Prostate gland (tissue), 2 donors: ENCODE measurements around the gene TMEM87A. TPM values are rescaled to one million over a fixed set of nuclear protein-coding genes. Genes with fewer than 3 reads are reported as not detected.
A peak's percentile ranks its signal among the peaks of the same experiment; 100 is the strongest.

ENCODE experiments used
- DNase-seq: peaks from one replicate; pipeline ENCODE4 v3.0.0-alpha.2; 2019; ENCODE audit warnings: low spot score
- H3K27ac ChIP-seq, 2 donors: fragments of 200-600 bp; sonication (generic); 2 replicates each; pipeline ENCODE4 v1.5.1; 2017 to 2019
- H3K27me3 ChIP-seq: fragments of 200-600 bp; sonication (generic); replicated peaks from 2 replicates; pipeline ENCODE4 v1.5.1; 2019; ENCODE audit not compliant: insufficient read depth
- H3K36me3 ChIP-seq, 2 donors: fragments of 200-600 bp; sonication (generic); 1 replicate in 1 of 2; 2 replicates in 1 of 2; pipeline versions ENCODE4 v1.5.1 to v1.8.1; 2017 to 2019
- H3K4me1 ChIP-seq: fragments of 200-600 bp; sonication (generic); replicated peaks from 2 replicates; pipeline ENCODE4 v1.5.1; 2019
- H3K4me3 ChIP-seq, 2 donors: fragments of 200-600 bp; sonication (generic); 2 replicates each; pipeline ENCODE4 v1.5.1; 2017 to 2019
- H3K9me3 ChIP-seq: fragments of 200-600 bp; sonication (generic); 2 replicates; pipeline ENCODE4 v1.5.1; 2017
- POLR2A ChIP-seq: fragments of 450-650 bp; IDR thresholded peaks from one replicate; pipeline ENCODE4 v1.6.1; 2016; ENCODE audit warnings: antibody characterized with exemption, mild to moderate bottlenecking
- POLR2AphosphoS5 ChIP-seq: sonication (generic); formaldehyde crosslinking; IDR thresholded peaks from one replicate; pipeline ENCODE4 v1.6.1; 2017; ENCODE audit warnings: antibody characterized with exemption
- WGBS: methylation state at CpG from one replicate; pipeline ENCODE4 v1.1.5; 2018; 5-methylcytosine and 5-hydroxymethylcytosine counted together
- intact Hi-C: fragments of 100-400 bp; cut with DNase I; formaldehyde crosslinking; loops from one replicate; pipeline ENCODE4 v1.14.2; 2022
- total RNA-seq, 2 donors: library from RNA; depleted of rRNA; stranded (reverse); fragments of >200 nt; gene quantifications; one replicate each; pipeline ENCODE4 v1.1.0, GENCODE V29; 2016
- TF ChIP-seq, protein P1 (sequence below), 4 experiments: fragments of 200-600 bp in 2 of 4; fragments of 450-650 bp in 2 of 4; sonication (generic) in 2 of 4; IDR thresholded peaks; 1 replicate in 3 of 4; 2 replicates in 1 of 4; pipeline ENCODE4 v1.5.1; 2016 to 2019; ENCODE audit warnings: antibody characterized with exemption in 4 of 4, mild to moderate bottlenecking in 2 of 4, moderate library complexity in 2 of 4

The TMEM87A gene
- total RNA-seq, 2 donors from 2014 or later, result 88.6 to 130 TPM

DNA sequence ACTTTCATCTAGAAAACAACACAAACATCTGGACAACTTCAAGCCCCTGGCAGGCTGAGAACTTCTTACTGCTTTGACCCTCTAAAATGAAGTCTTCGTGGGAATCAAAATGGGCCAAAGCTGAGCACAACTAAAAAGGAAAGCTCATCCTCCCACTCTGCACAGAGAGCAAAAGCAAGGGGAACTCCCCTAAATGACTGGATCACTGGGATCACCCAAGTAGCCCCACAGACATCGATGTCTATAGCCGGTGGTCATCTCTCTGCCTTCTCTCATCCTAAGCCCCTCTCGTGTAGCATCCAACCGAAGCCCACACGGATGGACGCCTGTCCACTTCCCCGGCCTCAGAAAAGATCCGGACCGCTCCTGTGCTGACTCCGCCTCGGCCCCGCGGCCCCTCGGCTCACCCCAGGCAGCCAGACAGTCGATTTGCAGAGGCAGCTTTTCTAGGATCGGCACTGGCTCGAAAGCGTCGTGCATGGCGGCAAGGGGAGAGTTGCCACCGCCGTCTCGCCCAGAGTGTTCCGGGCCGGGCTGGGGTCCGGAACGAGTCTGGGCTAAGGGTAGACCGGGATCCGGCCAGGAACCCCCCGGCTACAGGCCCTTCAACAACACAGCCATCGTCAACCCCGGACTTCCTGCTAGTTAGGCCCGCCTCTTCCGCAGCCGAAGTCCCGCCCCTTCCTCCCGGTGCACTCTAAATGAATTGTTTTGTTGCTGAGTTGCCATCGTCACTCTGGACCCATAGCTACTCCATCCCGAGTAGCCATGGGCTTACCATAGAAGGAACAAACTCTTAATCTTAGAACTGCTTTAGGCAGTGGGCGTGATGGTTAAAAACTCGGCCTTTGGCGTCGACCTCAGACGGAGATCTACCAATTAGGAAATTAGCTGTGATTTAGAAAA, 65.3 kb downstream of the TMEM87A start, which contains the start of gene VPS39:
Gene VPS39, minus strand, starts transcription at position 631 of the 906 bp plus-strand sequence. Its CDS starts 151 bp downstream, at position 480.
- intact Hi-C loops, result no loop called here
- Histone ChIP-seq H3K36me3 (peaks cover 0 to 6% of the 10 kb centered on the region in 2 donors), H3K27ac (peak within 1 kb of the TSS; percentile 63 to 76), H3K4me3 (peak within 1 kb of the TSS; percentile 80 to 83), H3K4me1 (no peaks in the 10 kb centered on the region), H3K27me3 (no peaks in the 10 kb centered on the region), H3K9me3 (no peaks in the 10 kb centered on the region)
- TF ChIP-seq, protein P1, sequence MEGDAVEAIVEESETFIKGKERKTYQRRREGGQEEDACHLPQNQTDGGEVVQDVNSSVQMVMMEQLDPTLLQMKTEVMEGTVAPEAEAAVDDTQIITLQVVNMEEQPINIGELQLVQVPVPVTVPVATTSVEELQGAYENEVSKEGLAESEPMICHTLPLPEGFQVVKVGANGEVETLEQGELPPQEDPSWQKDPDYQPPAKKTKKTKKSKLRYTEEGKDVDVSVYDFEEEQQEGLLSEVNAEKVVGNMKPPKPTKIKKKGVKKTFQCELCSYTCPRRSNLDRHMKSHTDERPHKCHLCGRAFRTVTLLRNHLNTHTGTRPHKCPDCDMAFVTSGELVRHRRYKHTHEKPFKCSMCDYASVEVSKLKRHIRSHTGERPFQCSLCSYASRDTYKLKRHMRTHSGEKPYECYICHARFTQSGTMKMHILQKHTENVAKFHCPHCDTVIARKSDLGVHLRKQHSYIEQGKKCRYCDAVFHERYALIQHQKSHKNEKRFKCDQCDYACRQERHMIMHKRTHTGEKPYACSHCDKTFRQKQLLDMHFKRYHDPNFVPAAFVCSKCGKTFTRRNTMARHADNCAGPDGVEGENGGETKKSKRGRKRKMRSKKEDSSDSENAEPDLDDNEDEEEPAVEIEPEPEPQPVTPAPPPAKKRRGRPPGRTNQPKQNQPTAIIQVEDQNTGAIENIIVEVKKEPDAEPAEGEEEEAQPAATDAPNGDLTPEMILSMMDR (IDR thresholded peaks at IDR 0.05), result no peak
- peak; percentile 82 for TF ChIP-seq POLR2AphosphoS5
- peak; percentile 37 for TF ChIP-seq POLR2A
- 3% methylated on average over 45 of the region's 45 CpGs for WGBS
- DNase-seq, result peak; percentile 70

DNA sequence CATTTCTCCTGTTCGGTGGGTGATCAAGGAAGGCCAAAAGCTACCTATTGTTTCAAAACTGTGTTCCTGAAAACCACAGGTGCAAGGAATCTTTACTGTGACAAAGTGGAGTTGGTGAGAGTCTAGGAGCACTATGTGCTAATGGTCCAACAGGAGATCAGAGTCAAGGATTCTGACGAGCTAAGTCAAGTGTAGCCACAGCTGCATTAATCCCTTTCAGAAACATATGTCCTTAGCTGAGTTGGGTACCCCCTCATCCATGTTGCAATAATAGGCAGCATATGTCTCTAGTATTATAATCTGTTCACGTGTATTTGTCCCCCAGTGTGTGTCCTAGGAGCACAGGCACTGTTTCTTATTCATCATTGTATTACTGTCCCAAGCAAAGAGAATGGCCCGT, 66.8 kb downstream of the TMEM87A start:
- H3K36me3 ChIP-seq, result peaks cover under 1 to 6% of the 10 kb centered on the region in 2 donors
- WGBS, result 75% methylated on average over 4 of the region's 4 CpGs
- H3K4me1 ChIP-seq, result no peaks in the 10 kb centered on the region
- H3K27ac ChIP-seq, result no peak overlapping the region
- TF ChIP-seq POLR2A (no peak), POLR2AphosphoS5 (no peak)
- TF ChIP-seq, protein P1 (IDR thresholded peaks at IDR 0.05), result no peak
- no peaks in the 10 kb centered on the region for H3K9me3 ChIP-seq
- H3K4me3 ChIP-seq, result no peak overlapping the region
- intact Hi-C loops, result no loop called here
- H3K27me3 ChIP-seq, result no peaks in the 10 kb centered on the region
- no peak for DNase-seq

DNA sequence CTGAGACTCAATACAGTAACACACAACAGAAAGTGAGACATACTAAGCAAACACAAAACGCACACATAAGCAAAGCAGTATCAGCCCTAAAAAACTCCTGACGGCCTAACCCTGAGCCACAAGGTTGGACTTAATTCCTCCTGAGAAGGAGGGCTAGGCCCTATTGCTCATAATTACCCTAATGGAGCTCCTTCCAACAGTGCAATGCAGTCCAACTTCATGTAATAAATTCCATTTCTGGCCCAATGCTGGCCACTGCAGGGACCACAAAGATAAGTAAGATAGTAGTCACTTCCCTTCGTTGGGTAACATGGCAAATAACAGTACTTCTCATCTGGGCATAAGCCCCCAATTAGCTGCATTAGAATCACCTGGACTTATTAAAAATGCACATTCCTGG, 69.3 kb downstream of the TMEM87A start:
- H3K27me3 ChIP-seq, result no peaks in the 10 kb centered on the region
- no peak for DNase-seq
- no peak overlapping the region for H3K27ac ChIP-seq
- 87% methylated on average over 3 of the region's 3 CpGs for WGBS
- H3K4me1 ChIP-seq, result no peaks in the 10 kb centered on the region
- H3K4me3 ChIP-seq, result no peak overlapping the region
- no peaks in the 10 kb centered on the region for H3K9me3 ChIP-seq
- TF ChIP-seq POLR2AphosphoS5 (no peak), POLR2A (no peak)
- TF ChIP-seq, protein P1 (IDR thresholded peaks at IDR 0.05), result no peak
- intact Hi-C loops, result no loop called here
- H3K36me3 ChIP-seq, result peaks cover 0 to 3% of the 10 kb centered on the region in 2 donors

DNA sequence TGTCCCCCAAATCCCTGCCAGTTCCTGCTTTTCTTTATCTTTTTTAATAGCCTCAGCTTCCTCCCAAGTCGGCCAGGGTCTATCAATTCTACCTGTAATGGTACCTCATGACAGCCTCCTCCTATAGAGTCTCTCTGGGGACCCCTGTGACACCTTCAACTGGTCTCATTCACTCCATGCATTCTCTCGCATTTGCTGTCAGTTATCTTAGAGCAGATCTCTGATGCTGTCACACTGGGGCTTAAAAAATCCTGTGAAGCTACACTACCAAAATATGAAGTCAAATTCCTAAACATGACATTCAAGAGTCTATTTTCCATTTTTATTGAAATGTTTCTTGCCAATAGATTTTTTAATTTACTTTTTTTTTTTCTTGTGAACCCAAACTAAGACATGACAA, 70.6 kb downstream of the TMEM87A start:
- peaks cover 0 to 3% of the 10 kb centered on the region in 2 donors for H3K36me3 ChIP-seq
- H3K27me3 ChIP-seq, result no peaks in the 10 kb centered on the region
- H3K27ac ChIP-seq, result no peak overlapping the region
- TF ChIP-seq POLR2AphosphoS5 (no peak), POLR2A (no peak)
- TF ChIP-seq, protein P1 (IDR thresholded peaks at IDR 0.05), result no peak
- intact Hi-C loops, result no loop called here
- WGBS, result 37% methylated on average over 2 of the region's 2 CpGs
- no peaks in the 10 kb centered on the region for H3K9me3 ChIP-seq
- no peaks in the 10 kb centered on the region for H3K4me1 ChIP-seq
- no peak overlapping the region for H3K4me3 ChIP-seq
- no peak for DNase-seq
